HT1080 (cell line): ENCODE results near the gene TCEAL4. TPM values are rescaled to one million over a fixed set of nuclear protein-coding genes. Genes with fewer than 3 reads are reported as not detected.

ENCODE experiments used
- total RNA-seq: library from RNA; depleted of rRNA; stranded (reverse); fragments of >200 nt; shearing (Covaris generic); gene quantifications from 2 replicates; pipeline ENCODE4 v1.2.3, GENCODE V29; 2014; rRNA removed

TCEAL4 gene
- total RNA-seq, 1 experiment from 2014 or later: 33.0 TPM

Other genes starting within 250 kb of the TCEAL4 start
- 40.8 and 43.8 TPM in 2 replicates for gene TCEAL9, start 229.0 kb upstream of the TCEAL4 start, total RNA-seq
- gene BEX3, start 209.0 kb upstream of the TCEAL4 start, total RNA-seq: 198 and 210 TPM in 2 replicates
- gene RAB40A, start 66.0 kb upstream of the TCEAL4 start, total RNA-seq: not detected in 2 replicates
- 14.3 and 17.1 TPM in 2 replicates for gene TCEAL3, start 22.4 kb downstream of the TCEAL4 start, total RNA-seq
- 21.9 and 33.4 TPM in 2 replicates for gene TCEAL1, start 43.5 kb downstream of the TCEAL4 start, total RNA-seq
- 397 and 471 TPM in 2 replicates for gene MORF4L2, start 101.2 kb downstream of the TCEAL4 start, total RNA-seq
- gene TMEM31, start 125.4 kb downstream of the TCEAL4 start, total RNA-seq: not detected in 2 replicates
- gene PLP1, start 191.3 kb downstream of the TCEAL4 start, total RNA-seq: 0.30 and 0.37 TPM in 2 replicates
- gene RAB9B, start 246.7 kb downstream of the TCEAL4 start, total RNA-seq: 0.63 and 0.68 TPM in 2 replicates